Peyer's patch (tissue), 4 donors: ENCODE measurements around the gene PRKCA.

Experiments
- CTCF ChIP-seq, 6 experiments: fragments of 450-650 bp in 4 of 6; fragments of 200-600 bp in 2 of 6; sonication (generic) in 1 of 6; IDR thresholded peaks; one replicate each; pipeline ENCODE4 v1.5.1; 2017 to 2019; ENCODE audit warnings: antibody characterized with exemption in 6 of 6, mild to moderate bottlenecking in 3 of 6, moderate library complexity in 1 of 6
- POLR2A ChIP-seq, 2 donors: fragments of 450-650 bp; IDR thresholded peaks; one replicate each; pipeline ENCODE4 v1.5.1; 2017; ENCODE audit warnings: antibody characterized with exemption in 2 of 2, mild to moderate bottlenecking in 2 of 2, moderate library complexity in 2 of 2

- TF ChIP-seq CTCF (IDR thresholded peaks at IDR 0.05) (no peak), POLR2A (IDR thresholded peaks at IDR 0.05) (no peak)
Measured at GRCh38 chr17:66477615-66478283, 175.3 kb downstream of the PRKCA start.
